HG02678 (cell line): ENCODE measurements around the gene ZNF518B.
A peak's percentile ranks its signal among the peaks of the same experiment; 100 is the strongest.
"Not testable (repeated sequence)": the region's sequence is repeated elsewhere in the genome, so short reads cannot be mapped to it uniquely, and the experiment has no call there.

Experiments
- ATAC-seq: cut with Tn5 transposase; IDR thresholded peaks from one replicate; pipeline ENCODE4 v1.9.1; 2021; ENCODE audit warnings: mild to moderate bottlenecking, moderate library complexity; ENCODE audit not compliant: unreplicated experiment

The ZNF518B gene

DNA sequence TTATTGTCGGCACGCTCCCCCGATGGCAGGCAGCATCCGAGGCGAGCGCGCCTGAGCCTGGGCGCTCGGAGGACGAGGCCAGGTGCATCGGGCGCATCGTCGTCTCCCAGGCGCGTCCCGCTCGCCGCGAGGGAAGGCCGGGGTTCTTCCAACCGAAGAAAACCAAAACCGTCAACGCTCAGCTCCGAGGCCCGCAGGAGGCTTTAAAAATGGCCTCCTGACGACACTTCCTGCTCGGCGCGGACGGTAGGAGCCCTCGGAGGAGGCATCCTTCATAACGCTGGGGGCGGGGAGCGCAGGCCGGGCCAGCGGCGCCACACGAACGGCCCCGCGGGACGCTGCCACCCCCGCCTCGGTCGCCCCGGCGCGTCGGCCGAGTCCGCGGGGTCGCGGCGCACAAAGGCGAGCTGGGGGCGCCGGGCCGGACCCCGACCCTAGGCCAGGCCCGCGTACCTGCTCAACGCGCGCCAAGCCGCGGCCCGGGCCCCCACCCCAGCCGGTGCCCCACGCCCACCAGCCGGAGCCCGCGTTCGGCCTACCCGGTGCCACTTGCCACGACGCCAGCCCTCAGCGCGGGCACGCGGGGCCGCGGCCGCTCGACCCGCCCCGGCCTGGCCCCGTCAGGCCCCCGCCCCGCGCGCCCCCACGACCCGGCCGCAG, 501 bp downstream of the ZNF518B start:
- ATAC-seq, result peak; percentile 61

DNA sequence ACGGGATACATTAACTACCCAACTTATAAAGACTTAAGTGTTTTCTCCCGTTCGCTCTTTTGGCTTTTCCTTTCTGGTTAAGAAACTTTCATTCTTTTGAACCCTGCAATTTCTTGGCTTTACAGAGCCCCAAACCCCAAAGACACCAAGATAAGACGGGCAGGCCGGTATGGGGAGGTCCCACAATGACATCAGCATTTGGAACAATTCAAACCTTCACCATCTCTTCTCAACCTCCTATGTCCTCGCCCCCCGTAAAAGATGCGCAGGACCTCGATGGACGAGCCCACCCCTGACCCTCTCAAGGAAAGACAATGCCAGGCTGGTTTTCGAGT, 999 bp downstream of the ZNF518B start:
- no peak for ATAC-seq

DNA sequence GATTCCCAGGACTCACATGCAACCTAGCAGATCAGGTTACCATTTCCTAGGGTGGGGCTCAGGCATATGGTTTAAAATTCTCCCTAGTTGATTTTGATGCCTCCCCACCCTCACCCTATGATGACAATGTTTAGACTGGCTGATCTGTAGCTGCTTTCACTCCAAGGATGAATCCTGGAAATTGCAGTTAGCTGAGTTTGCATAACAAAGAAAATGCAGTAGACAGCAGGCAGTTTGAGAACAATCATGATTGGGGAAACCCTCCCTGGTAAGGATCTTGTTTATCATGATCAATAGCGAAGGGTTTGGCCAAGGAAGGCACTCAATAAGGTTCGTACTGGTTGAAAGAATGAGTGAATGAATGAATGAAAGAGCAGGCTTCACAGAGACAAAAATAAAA, 2.1 kb downstream of the ZNF518B start:
- ATAC-seq, result no peak

DNA sequence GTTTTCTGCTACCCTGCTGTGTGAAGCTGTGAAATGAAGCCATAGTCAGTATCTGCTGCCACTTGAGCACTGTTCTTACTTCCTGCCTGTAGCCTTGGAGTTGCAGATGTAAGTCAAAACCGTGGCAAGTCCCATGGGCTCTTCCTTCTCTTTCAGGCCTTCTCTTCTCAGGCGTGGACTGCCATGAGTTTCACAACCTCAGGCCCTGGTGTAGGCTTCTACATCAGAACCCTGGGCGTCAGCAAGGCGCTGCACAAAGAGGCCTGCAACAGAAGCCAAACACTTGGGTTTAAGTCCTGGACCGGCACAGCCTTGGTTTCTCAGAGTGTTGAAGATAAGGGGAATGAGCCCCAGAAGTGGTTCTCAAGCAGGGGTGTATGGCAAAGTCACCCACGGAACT, 2.5 kb downstream of the ZNF518B start:
- ATAC-seq, result no peak

DNA sequence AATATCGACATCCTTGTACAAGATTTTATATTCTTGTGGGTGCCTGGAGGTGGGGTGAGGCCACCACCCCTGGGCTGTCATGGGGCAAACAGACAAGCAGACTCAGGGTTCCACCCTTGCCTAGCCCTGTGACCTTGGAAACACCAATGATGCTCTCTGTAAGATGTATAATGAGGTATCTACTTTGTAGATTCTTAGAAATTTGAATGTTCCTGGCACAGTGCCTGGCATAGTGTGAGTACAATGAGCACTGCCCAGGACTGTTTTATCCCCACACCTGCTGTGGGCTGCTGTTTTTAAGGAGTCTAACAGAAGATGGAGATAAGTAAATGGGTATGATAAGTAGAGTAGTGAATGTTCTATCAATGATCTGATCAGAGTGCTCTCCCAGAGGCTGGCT, 3.1 kb downstream of the ZNF518B start:
- ATAC-seq, result no peak

DNA sequence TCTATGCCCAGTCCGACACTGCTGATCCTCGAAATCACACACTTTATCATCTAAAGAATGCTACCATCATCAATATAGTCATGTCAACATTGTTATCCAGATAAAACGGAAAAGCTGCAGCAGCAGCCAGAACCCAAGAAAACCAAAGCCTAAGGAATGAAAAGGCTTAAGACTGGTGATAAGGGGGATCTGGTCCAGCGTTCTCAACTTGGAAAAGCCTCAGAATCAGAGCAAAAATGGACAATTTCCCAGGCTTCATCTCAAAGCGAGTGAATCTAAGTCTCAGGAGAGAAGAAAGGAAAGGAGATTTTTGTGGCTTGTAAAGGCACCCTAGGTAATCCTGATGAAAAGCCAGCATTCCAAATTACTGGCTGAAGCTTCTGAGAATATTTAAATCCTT, 8.2 kb downstream of the ZNF518B start:
- ATAC-seq, result no peak

DNA sequence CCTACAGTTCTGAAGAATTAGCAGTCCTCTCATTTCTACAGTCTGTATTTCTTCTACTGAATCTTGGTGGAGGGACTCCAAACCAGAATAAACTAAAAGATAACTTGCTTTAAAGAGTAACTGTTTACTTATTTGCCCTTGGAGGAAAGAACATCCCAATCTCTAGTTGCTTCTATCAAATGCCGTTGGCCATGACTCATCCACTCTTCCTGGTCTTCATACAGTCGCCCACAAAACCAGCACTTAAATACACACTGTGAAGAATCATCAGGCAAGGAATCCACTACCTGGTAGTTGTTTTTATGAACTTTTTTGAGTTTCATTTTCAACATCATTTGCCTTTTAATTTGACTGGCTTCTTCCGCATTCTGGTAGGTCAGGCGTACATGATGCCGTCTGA, 14.2 kb downstream of the ZNF518B start:
- no peak for ATAC-seq

DNA sequence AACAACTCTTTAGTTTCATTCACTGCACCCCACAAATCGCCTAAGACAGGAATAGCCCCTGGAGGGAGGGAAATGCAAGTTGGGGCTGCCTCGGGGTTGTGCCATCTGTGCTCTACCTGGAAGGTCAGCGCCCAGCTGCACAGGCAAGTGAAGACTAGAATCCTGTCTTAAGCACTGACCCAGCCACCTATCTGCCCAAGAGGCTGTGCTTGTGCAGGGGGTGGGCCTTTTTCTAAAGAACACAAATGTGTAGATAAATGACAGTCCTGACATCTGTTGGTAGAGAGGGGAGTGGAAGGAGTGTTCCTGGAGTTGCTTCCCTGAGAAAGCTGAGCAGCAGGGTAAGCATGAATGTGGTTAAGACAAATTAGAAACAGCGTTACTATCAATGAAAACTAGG, 15.7 kb downstream of the ZNF518B start:
- no peak for ATAC-seq

DNA sequence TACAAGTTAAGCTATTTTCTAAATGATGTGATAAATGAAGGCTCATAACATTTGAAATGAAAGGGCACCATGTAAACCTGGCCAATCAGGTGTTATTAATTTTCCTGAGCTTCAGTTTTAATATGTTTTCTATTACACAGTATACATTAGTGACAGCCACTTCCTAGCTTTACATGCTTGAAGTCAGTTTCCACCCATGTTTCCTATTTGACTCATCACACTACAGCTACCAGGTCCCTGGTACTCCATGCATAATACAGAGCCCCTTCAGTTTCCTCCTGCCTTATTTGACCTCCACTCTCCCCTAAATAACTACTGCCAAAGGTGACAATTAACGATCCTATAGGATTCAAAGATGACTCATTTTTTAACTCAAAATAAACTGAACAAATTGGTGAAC, 18.3 kb downstream of the ZNF518B start:
- no peak for ATAC-seq

DNA sequence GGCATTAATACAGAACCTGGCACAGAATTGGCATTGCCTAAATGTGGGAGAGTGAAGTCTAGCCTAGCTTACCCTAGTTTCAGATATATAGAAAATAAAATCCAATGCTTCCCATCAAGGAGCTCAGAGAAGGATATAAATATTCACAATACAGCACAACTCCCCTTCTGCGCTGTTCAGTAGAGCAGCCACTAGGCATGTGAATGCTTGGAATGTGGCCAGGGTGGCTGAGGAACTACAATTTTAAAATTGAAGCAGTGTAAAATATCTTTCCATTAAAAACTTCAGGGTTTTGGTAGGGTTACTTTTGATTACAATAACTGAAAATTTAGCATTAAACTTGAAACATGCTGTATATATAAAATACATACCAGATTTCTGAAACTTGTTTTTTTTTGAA, 19.5 kb downstream of the ZNF518B start:
- no peak for ATAC-seq

DNA sequence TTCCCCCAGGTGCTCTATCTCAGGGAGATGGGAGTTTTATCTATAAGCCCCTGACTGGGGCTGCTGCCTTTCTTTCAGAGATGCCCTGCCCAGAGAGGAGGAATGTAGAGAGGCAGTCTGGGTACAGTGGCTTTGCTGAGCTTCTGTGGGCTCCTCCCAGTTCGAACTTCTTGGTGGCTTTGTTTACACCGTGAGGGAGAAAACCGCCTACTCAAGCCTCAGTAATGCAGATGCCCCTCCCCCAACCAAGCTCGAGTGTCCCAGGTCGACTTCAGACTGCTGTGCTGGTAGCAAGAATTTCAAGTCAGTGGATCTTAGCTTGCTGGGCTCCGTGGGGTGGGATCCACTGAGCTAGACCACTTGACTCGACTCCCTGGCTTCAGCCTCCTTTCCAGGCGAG, 29.5 kb downstream of the ZNF518B start:
- not testable (repeated sequence) for ATAC-seq

DNA sequence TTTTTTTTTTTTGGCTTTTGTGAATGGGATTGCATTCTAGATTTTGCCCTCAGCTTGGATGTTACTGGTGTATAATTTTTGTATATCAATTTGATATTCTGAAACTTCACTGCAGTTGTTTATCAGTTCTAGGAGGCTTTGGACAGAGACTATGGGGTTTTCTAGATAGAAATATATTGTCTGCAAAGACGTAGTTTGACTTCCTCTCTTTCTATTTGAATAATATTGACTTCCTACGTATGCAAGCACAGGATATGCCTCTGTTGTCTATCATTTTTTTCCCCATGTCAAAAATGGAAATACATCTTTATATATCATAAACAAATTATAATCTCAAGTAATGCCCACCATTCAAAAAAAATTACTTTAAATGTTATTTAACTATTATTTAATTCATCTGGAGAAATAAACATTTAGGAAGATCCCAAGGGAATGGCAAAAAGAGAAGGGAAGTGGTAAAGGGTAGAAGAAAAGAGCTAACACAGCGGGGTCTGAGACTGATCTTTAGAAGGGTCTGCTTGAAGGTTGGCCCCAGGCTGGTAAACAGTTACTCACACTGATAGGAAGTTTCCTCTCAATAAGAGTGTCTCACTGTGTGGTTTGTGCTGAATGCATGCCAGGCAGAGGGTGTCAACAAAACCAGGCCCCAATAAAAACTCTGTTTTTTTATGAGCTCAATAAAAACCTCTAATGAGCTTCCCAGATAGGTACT, 35.7 kb downstream of the ZNF518B start:
- ATAC-seq, result no peak

DNA sequence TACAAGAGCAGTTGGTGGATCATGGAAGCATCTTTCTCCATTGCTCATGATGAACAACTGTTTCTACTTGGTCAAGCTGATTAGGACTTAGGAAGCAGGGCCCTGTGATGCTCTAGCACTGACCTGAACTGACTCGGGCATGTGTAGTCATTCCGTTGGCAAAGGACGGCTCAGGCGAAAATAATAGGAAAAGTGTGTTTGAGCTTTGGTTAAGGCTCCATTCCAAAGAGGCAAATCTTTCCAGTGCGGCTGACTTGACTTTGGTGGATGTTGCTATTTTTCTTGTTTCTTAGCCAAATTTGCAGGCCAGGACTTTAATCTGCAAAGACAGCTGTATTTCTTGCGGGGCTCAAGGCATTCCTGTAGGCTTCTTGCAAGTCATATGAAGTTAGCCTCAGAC, 39.5 kb downstream of the ZNF518B start:
- no peak for ATAC-seq

DNA sequence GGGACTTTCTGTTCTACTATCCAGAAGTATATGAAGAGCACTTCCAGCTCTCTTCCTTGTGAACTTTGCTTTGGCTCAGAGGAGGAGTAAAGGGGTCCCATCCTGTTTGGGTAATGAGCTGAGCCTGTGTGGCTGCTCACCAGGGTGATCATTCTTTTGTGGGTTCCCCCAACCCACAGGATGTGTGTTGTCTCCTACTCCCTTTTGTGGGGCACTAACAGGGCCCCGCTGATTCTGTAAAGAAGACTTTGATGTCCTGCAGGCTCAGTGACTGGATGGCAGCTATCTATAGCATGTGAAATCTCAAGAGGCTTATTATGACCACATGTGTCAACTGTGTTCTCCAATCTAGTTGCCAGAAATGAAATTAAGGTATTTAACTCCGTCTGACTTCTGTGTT, 40.8 kb downstream of the ZNF518B start:
- no peak for ATAC-seq

DNA sequence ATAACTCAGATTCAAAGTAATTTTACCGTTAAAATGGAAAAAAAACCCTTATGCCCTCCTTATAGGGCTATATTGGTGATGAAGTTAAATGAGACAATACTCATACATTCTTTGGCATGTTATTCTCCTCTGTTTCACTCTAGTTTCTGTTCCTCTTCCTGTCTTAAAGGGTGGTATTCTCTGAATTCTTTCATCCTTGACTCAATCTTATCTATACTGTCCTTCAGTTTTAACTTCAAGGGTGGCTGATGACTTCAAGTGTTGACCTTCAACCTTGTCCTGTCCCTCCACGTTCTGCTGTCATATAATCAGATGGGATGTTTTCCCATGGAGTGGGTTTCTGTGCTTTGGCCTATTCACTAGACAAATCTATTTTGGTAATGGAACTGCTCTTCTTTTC, 44.0 kb downstream of the ZNF518B start:
- peak; percentile 88 for ATAC-seq

DNA sequence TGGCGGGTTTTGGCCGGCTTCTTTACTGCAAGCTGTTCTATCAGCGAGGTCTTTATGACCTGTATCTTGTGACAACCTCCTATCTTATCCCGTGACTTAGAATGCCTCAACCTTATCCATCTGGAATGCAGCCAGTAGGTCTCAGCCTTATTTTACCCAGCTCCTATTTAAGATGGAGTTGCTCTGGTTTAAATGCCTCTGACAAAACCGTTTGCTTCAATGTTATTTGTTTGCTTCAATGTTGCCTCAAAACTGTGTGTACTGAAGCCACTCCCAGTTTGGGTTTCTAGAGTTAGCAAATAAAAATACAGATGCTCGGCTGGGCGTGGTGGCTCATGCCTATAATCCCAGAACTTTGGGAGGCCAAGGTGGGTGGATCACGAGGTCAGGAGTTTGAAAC, 51.6 kb downstream of the ZNF518B start:
- no peak for ATAC-seq

DNA sequence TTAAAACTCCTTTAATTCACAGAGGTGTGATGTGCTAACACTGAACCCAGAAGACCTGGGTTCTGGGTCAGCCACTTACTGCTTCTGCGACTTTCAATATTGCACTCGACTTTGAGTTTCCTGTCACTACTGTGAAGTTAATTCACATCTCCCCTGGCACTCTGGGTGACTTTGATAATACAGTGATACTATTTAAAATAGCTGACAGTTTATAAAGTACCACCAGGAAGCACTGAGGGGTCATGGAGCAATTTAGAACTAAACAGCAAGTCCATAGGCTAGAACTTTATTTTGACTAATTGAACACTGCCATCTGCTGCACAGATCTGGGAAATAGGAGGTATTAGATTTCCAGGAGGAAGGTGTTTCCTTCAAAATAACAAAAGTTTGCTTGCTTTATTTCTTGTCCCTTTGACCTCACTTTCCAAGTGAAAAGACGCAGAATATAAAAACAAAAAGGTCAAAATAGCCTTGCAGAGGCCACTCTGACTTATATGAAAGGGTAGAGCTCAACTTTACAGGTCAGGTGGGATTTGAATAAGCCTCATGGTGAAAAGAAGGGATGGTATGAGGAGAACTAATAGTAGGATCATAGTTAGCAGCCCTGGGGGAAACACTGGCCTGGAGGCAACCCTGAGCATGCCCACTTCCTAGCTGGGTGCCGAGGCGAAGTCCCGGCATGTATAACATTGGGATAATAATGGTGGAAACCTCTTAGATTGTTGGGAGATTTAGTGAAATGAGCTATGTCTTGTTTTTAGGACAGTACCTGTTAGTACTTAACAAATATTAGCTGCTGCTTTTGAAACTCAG, 53.4 kb downstream of the ZNF518B start:
- ATAC-seq, result no peak

DNA sequence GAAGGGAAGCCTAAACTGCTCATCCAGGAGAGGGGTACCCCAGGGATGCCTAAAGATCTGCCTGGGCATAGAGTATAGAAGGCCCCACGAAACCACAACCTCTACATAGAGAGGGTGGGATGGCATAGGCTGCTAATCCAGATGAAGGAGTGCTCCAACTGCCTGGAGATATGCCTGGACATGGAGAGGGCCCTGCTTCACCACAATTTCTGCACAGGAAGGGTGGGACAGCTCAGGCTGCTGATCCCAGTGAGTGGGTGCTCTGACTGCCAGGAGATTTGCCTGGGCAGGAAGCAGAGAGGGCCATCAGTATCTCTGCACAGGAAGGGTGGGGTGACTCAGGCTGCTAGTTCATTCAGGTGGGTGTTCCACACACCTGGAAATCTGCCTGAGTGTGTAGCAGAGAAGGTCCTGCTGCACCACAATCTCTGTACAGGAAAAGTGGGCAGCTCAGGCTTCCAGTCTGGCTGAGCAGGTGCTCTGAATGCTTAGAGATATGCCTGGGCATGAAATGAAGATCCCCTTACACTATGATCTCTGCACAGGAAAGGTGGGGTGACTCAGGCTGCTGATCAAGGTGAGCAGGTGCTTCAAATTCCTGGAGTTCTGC, 61.1 kb downstream of the ZNF518B start:
- no peak for ATAC-seq
